Progenitor cell of endocrine pancreas (in vitro differentiated cells): ENCODE results near the gene KIAA0586. TPM values are rescaled to one million over a fixed set of nuclear protein-coding genes. Genes with fewer than 3 reads are reported as not detected.
A peak's percentile ranks its signal among the peaks of the same experiment; 100 is the strongest.
"Not testable (repeated sequence)": the region's sequence is repeated elsewhere in the genome, so short reads cannot be mapped to it uniquely, and the experiment has no call there.

ENCODE experiments used
- DNase-seq: peaks from one replicate; pipeline ENCODE4 v3.0.0; 2021; ENCODE audit warnings: low spot score; ENCODE audit not compliant: unreplicated experiment
- H3K27ac Mint-ChIP-seq: 2 replicates; pipeline ENCODE4 v1.8.0; 2021; ENCODE audit warnings: mild to moderate bottlenecking, moderate library complexity, mixed read lengths
- H3K27me3 Mint-ChIP-seq: 2 replicates; pipeline ENCODE4 v1.8.0; 2021; ENCODE audit warnings: mixed read lengths
- H3K36me3 Mint-ChIP-seq: 2 replicates; pipeline ENCODE4 v1.8.0; 2022; ENCODE audit warnings: mixed read lengths; ENCODE audit not compliant: insufficient read depth
- H3K4me1 Mint-ChIP-seq: 2 replicates; pipeline ENCODE4 v1.8.0; 2021; ENCODE audit warnings: low read depth, mixed read lengths
- H3K4me3 Mint-ChIP-seq: 2 replicates; pipeline ENCODE4 v1.8.0; 2021; ENCODE audit warnings: low read depth, mild to moderate bottlenecking, moderate library complexity, mixed read lengths
- H3K9me3 Mint-ChIP-seq: 2 replicates; pipeline ENCODE4 v1.8.0; 2021; ENCODE audit warnings: low read depth, mixed read lengths
- total RNA-seq: library from RNA; stranded (reverse); gene quantifications from 2 replicates; pipeline ENCODE4 v1.2.1, GENCODE V29; 2021
- TF ChIP-seq, protein P1 (sequence below): fragments of 200-600 bp; sonication (generic); IDR thresholded peaks from one replicate; pipeline ENCODE4 v1.5.0; 2021; ENCODE audit warnings: antibody characterized with exemption, mild to moderate bottlenecking; ENCODE audit not compliant: unreplicated experiment

Gene KIAA0586
- total RNA-seq, 1 donor from 2014 or later, result 17.7 TPM

DNA sequence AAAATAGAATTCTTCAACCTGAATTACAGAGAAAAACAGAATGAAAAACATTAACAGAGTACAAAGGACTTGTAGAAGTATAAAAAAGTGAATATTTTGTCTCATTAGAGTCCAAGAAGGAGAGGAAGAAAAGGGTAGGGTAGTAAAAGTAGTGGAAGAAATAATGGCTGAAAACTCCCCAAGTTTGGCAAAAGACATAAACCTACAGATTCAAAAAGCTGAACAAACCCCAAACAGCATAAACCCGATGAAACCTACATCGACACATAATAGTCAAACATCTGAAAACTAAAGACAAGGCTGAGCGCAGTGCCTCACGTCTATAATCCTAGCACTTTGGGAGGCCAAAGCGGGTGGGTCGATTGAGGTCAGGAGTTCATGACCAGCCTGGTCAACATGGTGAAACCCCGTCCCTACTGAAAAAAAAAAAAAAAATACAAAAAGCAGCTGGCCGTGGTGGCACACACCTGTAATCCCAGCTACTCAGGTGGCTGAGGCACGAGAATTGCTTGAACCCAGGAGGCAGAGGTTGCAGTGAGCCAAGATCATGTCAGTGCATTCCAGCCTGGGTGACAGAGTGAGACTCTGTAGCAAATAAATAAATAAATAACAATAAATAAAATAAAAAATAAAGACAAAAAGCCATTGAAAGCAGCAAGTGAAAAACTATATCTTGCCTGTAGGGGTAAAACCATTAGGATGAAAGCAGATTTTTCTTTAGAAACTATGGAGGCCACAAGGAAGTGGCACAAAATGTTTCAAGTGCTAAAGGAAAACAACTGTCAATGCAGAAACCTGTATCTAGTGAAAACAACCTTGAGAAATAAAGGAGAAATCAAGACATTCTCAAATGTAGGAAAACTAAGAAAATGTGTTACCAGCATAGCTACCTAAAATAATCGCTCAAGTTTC is 11.6 kb upstream of the KIAA0586 start:
- Mint-ChIP-seq H3K36me3 (peaks cover 27% of the 10 kb centered on the region), H3K27me3 (no peaks in the 10 kb centered on the region)

DNA sequence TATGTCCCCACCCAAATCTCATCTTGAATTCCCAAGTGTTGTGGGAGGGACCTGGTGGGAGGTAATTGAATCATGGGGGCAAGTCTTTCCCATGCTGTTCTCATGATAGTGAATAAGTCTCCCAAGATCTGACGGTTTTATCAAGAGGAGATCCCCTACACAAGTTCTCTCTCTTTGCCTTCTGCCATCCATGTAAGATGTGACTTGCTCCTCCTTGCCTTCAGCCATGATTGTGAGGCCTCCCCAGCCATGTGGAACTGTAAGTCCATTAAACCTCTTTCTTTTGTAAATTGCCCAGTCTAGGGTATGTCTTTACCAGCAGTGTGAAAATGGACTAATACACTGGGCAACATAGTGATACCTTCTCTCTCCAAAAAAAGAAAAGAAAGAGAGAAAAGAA is 10.6 kb upstream of the KIAA0586 start:
- not testable (repeated sequence) for H3K4me1 Mint-ChIP-seq, H3K9me3 Mint-ChIP-seq, DNase-seq, H3K27me3 Mint-ChIP-seq, H3K27ac Mint-ChIP-seq, H3K4me3 Mint-ChIP-seq
- peaks cover 24% of the 10 kb centered on the region for H3K36me3 Mint-ChIP-seq

More for the DNA sequence above, 11.6 kb upstream of the KIAA0586 start:
- Mint-ChIP-seq H3K27ac (no peak overlapping the region), H3K4me3 (no peak overlapping the region), H3K4me1 (peaks cover 3% of the 10 kb centered on the region), H3K9me3 (peaks cover 5% of the 10 kb centered on the region)
- DNase-seq, result no peak
- TF ChIP-seq, protein P1, sequence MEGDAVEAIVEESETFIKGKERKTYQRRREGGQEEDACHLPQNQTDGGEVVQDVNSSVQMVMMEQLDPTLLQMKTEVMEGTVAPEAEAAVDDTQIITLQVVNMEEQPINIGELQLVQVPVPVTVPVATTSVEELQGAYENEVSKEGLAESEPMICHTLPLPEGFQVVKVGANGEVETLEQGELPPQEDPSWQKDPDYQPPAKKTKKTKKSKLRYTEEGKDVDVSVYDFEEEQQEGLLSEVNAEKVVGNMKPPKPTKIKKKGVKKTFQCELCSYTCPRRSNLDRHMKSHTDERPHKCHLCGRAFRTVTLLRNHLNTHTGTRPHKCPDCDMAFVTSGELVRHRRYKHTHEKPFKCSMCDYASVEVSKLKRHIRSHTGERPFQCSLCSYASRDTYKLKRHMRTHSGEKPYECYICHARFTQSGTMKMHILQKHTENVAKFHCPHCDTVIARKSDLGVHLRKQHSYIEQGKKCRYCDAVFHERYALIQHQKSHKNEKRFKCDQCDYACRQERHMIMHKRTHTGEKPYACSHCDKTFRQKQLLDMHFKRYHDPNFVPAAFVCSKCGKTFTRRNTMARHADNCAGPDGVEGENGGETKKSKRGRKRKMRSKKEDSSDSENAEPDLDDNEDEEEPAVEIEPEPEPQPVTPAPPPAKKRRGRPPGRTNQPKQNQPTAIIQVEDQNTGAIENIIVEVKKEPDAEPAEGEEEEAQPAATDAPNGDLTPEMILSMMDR, result no peak

DNA sequence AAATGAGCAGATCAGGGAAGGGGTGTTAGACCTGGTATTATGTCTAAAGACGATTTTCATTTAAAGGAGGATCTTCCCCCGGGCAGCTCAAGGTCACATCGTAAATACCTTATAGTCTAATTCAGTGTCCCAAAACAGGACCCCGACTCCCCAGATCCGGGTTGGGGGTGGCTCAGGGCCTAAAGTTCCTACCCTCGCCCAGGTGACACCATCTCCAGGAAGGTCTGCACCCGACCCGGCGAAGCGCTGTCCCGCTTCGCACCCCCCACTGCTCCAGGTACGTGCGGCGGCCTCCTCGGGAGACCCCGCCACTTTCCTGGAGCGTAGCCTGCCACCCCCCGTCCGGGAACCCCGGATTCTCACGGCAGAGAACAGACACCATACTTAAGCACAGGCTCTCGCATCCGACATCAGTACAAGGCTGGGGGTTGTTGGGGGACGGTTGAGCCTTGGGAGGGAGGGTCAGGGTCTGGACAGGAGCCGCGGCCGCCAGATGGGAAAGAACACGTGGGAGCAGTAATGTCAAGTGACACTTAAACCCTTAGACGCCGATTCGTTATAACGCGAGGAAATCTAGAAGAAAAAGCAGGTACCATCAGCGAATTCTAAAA is 744 bp upstream of the KIAA0586 start:
- H3K4me1 Mint-ChIP-seq, result peaks cover 15% of the 10 kb centered on the region
- no peaks in the 10 kb centered on the region for H3K9me3 Mint-ChIP-seq
- peak; percentile 31 for DNase-seq
- H3K4me3 Mint-ChIP-seq, result peak overlapping the region; percentile 92
- peak overlapping the region; percentile 98 for H3K27ac Mint-ChIP-seq
- H3K27me3 Mint-ChIP-seq, result no peaks in the 10 kb centered on the region
- TF ChIP-seq, protein P1, result no peak
- H3K36me3 Mint-ChIP-seq, result no peaks in the 10 kb centered on the region

DNA sequence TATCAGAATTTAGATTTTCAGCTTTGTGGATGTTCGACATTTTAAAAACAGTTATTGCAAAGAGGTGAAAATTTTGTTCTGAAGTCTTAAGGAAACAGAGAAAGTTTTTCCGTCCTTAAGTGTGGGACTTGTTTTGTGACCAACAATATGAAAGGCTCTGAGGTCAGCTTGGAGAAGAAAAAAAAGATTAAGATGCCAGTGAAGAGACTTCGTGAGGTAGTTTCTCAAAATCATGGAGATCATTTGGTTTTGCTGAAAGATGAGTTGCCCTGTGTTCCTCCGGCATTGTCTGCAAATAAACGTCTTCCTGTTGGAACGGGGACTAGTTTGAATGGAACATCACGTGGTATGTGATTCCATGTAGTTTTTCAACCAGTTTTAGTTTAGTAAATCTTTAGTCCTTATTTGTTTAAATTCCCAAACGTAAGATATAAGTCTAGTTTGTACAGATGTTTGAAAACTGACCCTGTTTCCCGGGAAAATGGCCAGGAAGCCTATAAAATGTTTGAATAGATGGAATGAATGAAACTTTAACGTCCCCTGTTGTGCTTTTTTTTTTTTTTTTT is 682 bp downstream of the KIAA0586 start:
- TF ChIP-seq, protein P1, result no peak
- no peaks in the 10 kb centered on the region for H3K36me3 Mint-ChIP-seq
- H3K4me1 Mint-ChIP-seq, result peaks cover 15% of the 10 kb centered on the region
- no peak for DNase-seq
- peak overlapping the region; percentile 98 for H3K27ac Mint-ChIP-seq
- H3K9me3 Mint-ChIP-seq, result no peaks in the 10 kb centered on the region
- H3K4me3 Mint-ChIP-seq, result peak overlapping the region; percentile 92
- H3K27me3 Mint-ChIP-seq, result no peaks in the 10 kb centered on the region

DNA sequence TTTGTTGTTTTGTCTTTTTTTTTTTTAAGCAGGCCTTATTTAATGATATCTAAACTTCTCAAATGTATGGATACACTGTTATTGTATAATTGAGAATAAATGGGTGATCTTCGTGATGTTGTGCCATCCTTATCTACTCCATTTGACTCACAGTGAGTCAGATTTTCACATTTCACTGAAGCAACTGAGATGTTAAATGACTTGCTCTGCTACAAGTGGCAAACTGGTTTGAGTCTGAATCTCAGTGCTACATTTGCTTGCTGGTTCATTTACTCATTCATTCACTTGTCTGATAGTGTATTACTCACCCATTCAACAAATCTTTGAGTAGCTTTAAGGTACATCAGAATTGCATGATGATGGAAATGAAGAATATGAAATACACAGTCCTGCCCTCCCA is 2.6 kb downstream of the KIAA0586 start:
- no peak for DNase-seq
- Mint-ChIP-seq H3K9me3 (no peaks in the 10 kb centered on the region), H3K36me3 (no peaks in the 10 kb centered on the region), H3K27me3 (no peaks in the 10 kb centered on the region), H3K4me1 (peaks cover 15% of the 10 kb centered on the region), H3K4me3 (no peak overlapping the region), H3K27ac (no peak overlapping the region)
- TF ChIP-seq, protein P1, result no peak
